K562 (cell line): ENCODE results near the gene SUCO. TPM values are rescaled to one million over a fixed set of nuclear protein-coding genes. Genes with fewer than 3 reads are reported as not detected.

Experiments
- ASH1L ChIP-seq: fragments of 450-650 bp; IDR thresholded peaks from 2 replicates; pipeline ENCODE4 v1.6.1; 2018; ENCODE audit warnings: borderline replicate concordance, mild to moderate bottlenecking, low read depth; ENCODE audit not compliant: partially characterized antibody
- ATF2 ChIP-seq: sonication (generic); formaldehyde crosslinking; IDR thresholded peaks from 2 replicates; pipeline ENCODE4 v1.8.1; 2022; ENCODE audit warnings: missing genetic modification reagents
- CBX2 ChIP-seq: fragments of 200-600 bp; sonication (generic); IDR thresholded peaks from one replicate; pipeline ENCODE4 v1.6.1; 2012; ENCODE audit warnings: mild to moderate bottlenecking, low read length, inconsistent platforms; ENCODE audit not compliant: insufficient read depth, poor library complexity, severe bottlenecking
- DMBX1 ChIP-seq: fragments of 250-450 bp; sonication (Bioruptor Pico); IDR thresholded peaks from 2 replicates; pipeline ENCODE4 v1.8.0; 2022; ENCODE audit warnings: inconsistent platforms, mild to moderate bottlenecking, moderate library complexity, borderline replicate concordance
- HIVEP1 ChIP-seq: fragments of 250-450 bp; sonication (Bioruptor Pico); IDR thresholded peaks from 2 replicates; pipeline ENCODE4 v1.4.0; 2020; ENCODE audit warnings: mild to moderate bottlenecking
- HMGN3 ChIP-seq: IDR thresholded peaks from 2 replicates; pipeline ENCODE4 v1.6.1; 2011; ENCODE audit warnings: borderline replicate concordance, low read depth, mild to moderate bottlenecking, mixed read lengths, low read length; ENCODE audit not compliant: insufficient read length; ENCODE audit errors: extremely low read depth
- MBD2 ChIP-seq: sonication (generic); IDR thresholded peaks from 2 replicates; pipeline ENCODE4 v1.6.1; 2016; ENCODE audit warnings: low read depth, borderline replicate concordance
- MITF ChIP-seq: IDR thresholded peaks from 2 replicates; pipeline ENCODE4 v1.6.1; 2014; ENCODE audit warnings: antibody characterized with exemption
- MLLT1 ChIP-seq, 2 experiments: fragments of 450-650 bp; IDR thresholded peaks; 2 replicates each; pipeline ENCODE4 v1.6.1; 2016
- PCBP2 ChIP-seq: fragments of 200-400 bp; formaldehyde crosslinking; IDR thresholded peaks from 2 replicates; pipeline ENCODE4 v1.6.1; 2018; ENCODE audit warnings: low read length, low read depth, mild to moderate bottlenecking, moderate library complexity; ENCODE audit not compliant: poor library complexity, severe bottlenecking
- SIN3A ChIP-seq, 2 experiments: fragments of 150-350 bp in 1 of 2; IDR thresholded peaks; 2 replicates each; pipeline ENCODE4 v1.6.1; 2011 to 2016; ENCODE audit warnings: borderline replicate concordance in 2 of 2, low read depth in 2 of 2, low read length in 2 of 2, mild to moderate bottlenecking in 2 of 2, moderate library complexity in 2 of 2; ENCODE audit not compliant: control insufficient read depth in 1 of 2
- TAF7 ChIP-seq: fragments of 450-650 bp; IDR thresholded peaks from 2 replicates; pipeline ENCODE4 v1.6.1; 2016; ENCODE audit warnings: missing genetic modification characterization, missing compliant biosample characterization
- ZNF121 ChIP-seq: sonication (generic); formaldehyde crosslinking; conservative IDR thresholded peaks from 2 replicates; pipeline ENCODE4 v1.8.0; 2022; ENCODE audit warnings: missing genetic modification reagents
- ZNF717 ChIP-seq: fragments of 250-450 bp; sonication (Bioruptor Pico); IDR thresholded peaks from 2 replicates; pipeline ENCODE4 v1.5.0; 2021
- polyA plus RNA-seq, 8 experiments: library from polyadenylated mRNA; depleted of rRNA in 4 of 8; stranded (reverse) in 5 of 8; unstranded in 3 of 8; fragments of >200 nt; fragmentation: Nextera tagmentation in 2 of 8; fragmentation: Illumina TruSeq in 1 of 8; extraction: Ambion mirVana in 2 of 8; extraction: Trizol in 1 of 8; gene quantifications; 2 replicates each; pipeline versions ENCODE4 v1.2.1 to v1.2.3, GENCODE V29; 2011 to 2014; ENCODE audit warnings: inconsistent platforms in 1 of 8, missing spikeins in 1 of 8
- total RNA-seq, 7 experiments: library from RNA; depleted of rRNA in 6 of 7; stranded (reverse); fragments of >200 nt in 6 of 7; fragmentation: Illumina TruSeq in 2 of 7; extraction: Trizol in 2 of 7; gene quantifications; 2 replicates each; pipeline versions ENCODE4 v1.2.1 to v1.2.3, GENCODE V29; 2011 to 2021; ENCODE audit warnings: low replicate concordance in 1 of 7
- TF ChIP-seq, protein P1 (sequence below): fragments of 450-650 bp; IDR thresholded peaks from 2 replicates; pipeline ENCODE4 v1.6.1; 2017; ENCODE audit warnings: antibody characterized with exemption, mild to moderate bottlenecking
- TF ChIP-seq, protein P2 (sequence below): fragments of 250-450 bp; sonication (Bioruptor Pico); IDR thresholded peaks from 2 replicates; pipeline ENCODE4 v1.4.0; 2020; ENCODE audit warnings: mild to moderate bottlenecking, moderate library complexity, borderline replicate concordance

Gene SUCO
- total and polyA plus RNA-seq, 9 of the 15 experiments (the other 6 are each of a cell fraction or from before 2014, with no cell fraction given), result 2.5 to 20.6 (median 14.3) TPM

DNA sequence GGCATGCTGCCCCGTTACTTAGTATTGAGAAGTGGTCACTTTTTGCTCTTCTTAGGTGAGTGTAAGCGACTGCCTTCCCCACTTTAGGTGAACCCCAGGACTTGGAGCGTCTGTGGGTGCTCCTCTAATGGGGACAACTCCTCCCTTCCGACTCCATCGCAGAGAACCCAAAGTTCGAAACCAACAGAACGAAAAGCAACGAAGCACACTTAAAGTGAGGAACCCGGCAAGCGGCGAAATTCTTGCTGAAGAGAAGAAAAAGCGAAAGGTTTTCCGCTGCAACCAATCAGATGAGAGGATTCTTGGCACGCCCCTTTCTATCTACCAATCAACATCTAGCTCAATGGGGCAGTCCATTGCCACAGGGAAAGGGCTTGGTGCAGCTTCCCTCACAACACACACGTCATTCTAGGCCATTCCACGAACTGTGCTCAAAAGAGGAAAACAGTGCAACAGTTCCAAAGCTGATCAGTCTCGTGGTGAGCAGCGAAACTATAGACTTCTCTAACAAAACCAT lies 709 bp upstream of the SUCO start (continued):
- TF ChIP-seq, protein P1, sequence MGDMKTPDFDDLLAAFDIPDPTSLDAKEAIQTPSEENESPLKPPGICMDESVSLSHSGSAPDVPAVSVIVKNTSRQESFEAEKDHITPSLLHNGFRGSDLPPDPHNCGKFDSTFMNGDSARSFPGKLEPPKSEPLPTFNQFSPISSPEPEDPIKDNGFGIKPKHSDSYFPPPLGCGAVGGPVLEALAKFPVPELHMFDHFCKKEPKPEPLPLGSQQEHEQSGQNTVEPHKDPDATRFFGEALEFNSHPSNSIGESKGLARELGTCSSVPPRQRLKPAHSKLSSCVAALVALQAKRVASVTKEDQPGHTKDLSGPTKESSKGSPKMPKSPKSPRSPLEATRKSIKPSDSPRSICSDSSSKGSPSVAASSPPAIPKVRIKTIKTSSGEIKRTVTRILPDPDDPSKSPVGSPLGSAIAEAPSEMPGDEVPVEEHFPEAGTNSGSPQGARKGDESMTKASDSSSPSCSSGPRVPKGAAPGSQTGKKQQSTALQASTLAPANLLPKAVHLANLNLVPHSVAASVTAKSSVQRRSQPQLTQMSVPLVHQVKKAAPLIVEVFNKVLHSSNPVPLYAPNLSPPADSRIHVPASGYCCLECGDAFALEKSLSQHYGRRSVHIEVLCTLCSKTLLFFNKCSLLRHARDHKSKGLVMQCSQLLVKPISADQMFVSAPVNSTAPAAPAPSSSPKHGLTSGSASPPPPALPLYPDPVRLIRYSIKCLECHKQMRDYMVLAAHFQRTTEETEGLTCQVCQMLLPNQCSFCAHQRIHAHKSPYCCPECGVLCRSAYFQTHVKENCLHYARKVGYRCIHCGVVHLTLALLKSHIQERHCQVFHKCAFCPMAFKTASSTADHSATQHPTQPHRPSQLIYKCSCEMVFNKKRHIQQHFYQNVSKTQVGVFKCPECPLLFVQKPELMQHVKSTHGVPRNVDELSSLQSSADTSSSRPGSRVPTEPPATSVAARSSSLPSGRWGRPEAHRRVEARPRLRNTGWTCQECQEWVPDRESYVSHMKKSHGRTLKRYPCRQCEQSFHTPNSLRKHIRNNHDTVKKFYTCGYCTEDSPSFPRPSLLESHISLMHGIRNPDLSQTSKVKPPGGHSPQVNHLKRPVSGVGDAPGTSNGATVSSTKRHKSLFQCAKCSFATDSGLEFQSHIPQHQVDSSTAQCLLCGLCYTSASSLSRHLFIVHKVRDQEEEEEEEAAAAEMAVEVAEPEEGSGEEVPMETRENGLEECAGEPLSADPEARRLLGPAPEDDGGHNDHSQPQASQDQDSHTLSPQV, result no peak
- TF ChIP-seq MLLT1 (IDR thresholded peaks at IDR 0.05) (peak in 1 of 2 experiments; percentile 81; a peak in 3 of 4 replicates), PCBP2 (no peak), TAF7 (tag) (peak; percentile 74), HIVEP1 (CRISPR knock-in tag) (no peak), CBX2 (no peak), ZNF121 (CRISPR knock-in tag) (no peak), SIN3A (IDR thresholded peaks at IDR 0.05; ENCODE audit: borderline replicate concordance in 2 of 2, control insufficient read depth in 1 of 2, low read depth in 2 of 2, low read length in 2 of 2) (peak in 1 of 2 experiments; percentile 57; a peak in 2 of 4 replicates), ZNF717 (CRISPR knock-in tag) (no peak), MITF (no peak), ATF2 (no peak), HMGN3 (no peak), DMBX1 (CRISPR knock-in tag) (no peak), ASH1L (peak; percentile 92), MBD2 (peak; percentile 96)
- TF ChIP-seq, protein P2, sequence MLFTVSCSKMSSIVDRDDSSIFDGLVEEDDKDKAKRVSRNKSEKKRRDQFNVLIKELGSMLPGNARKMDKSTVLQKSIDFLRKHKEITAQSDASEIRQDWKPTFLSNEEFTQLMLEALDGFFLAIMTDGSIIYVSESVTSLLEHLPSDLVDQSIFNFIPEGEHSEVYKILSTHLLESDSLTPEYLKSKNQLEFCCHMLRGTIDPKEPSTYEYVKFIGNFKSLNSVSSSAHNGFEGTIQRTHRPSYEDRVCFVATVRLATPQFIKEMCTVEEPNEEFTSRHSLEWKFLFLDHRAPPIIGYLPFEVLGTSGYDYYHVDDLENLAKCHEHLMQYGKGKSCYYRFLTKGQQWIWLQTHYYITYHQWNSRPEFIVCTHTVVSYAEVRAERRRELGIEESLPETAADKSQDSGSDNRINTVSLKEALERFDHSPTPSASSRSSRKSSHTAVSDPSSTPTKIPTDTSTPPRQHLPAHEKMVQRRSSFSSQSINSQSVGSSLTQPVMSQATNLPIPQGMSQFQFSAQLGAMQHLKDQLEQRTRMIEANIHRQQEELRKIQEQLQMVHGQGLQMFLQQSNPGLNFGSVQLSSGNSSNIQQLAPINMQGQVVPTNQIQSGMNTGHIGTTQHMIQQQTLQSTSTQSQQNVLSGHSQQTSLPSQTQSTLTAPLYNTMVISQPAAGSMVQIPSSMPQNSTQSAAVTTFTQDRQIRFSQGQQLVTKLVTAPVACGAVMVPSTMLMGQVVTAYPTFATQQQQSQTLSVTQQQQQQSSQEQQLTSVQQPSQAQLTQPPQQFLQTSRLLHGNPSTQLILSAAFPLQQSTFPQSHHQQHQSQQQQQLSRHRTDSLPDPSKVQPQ (CRISPR knock-in tag), result no peak
